GM23338 (cell line): ENCODE data around the gene ESR2.

ENCODE experiments used
- CREB1 ChIP-seq: fragments of 250-450 bp; sonication (Bioruptor Pico); IDR thresholded peaks from 2 replicates; pipeline ENCODE4 v1.5.0; 2020; ENCODE audit warnings: low read depth, mild to moderate bottlenecking, moderate library complexity
- EZH2 ChIP-seq: fragments of 200-600 bp; sonication (generic); IDR thresholded peaks from one replicate; pipeline ENCODE4 v1.8.0; 2017; ENCODE audit warnings: antibody characterized with exemption, mild to moderate bottlenecking, low read depth; ENCODE audit not compliant: unreplicated experiment
- EZH2phosphoT487 ChIP-seq: fragments of 200-600 bp; sonication (generic); IDR thresholded peaks from one replicate; pipeline ENCODE4 v1.8.1; 2018; ENCODE audit warnings: antibody characterized with exemption; ENCODE audit not compliant: unreplicated experiment
- JUNB ChIP-seq: IDR thresholded peaks from one replicate; pipeline ENCODE4 v1.6.1; 2016; ENCODE audit warnings: antibody characterized with exemption; ENCODE audit not compliant: unreplicated experiment
- NANOG ChIP-seq: IDR thresholded peaks from 2 replicates; pipeline ENCODE4 v1.6.1; 2016; ENCODE audit warnings: antibody characterized with exemption, borderline replicate concordance
- POLR2AphosphoS5 ChIP-seq: IDR thresholded peaks from 2 replicates; pipeline ENCODE4 v1.6.1; 2016; ENCODE audit warnings: antibody characterized with exemption, low read depth
- STAT1 ChIP-seq: IDR thresholded peaks from one replicate; pipeline ENCODE4 v1.6.1; 2016; ENCODE audit warnings: antibody characterized with exemption; ENCODE audit not compliant: unreplicated experiment
- ZNF114 ChIP-seq: fragments of 250-450 bp; sonication (Bioruptor Pico); IDR thresholded peaks from 2 replicates; pipeline ENCODE4 v1.5.0; 2020; ENCODE audit warnings: mild to moderate bottlenecking, moderate library complexity
- TF ChIP-seq, protein P1 (sequence below), 2 experiments: fragments of 200-600 bp in 1 of 2; sonication (generic) in 1 of 2; conservative IDR thresholded peaks; 2 replicates each; pipeline versions ENCODE4 v1.5.1 to v1.6.1; 2016 to 2017; ENCODE audit warnings: antibody characterized with exemption in 2 of 2, low read depth in 2 of 2, mild to moderate bottlenecking in 2 of 2, moderate library complexity in 1 of 2
- TF ChIP-seq, protein P2 (sequence below): IDR thresholded peaks from one replicate; pipeline ENCODE4 v1.6.1; 2018; ENCODE audit warnings: antibody characterized with exemption; ENCODE audit not compliant: unreplicated experiment
- TF ChIP-seq, protein P3 (sequence below): IDR thresholded peaks from 2 replicates; pipeline ENCODE4 v1.6.1; 2016; ENCODE audit warnings: antibody characterized with exemption
- TF ChIP-seq, protein P4 (sequence below): fragments of 250-450 bp; sonication (Bioruptor Pico); IDR thresholded peaks from 2 replicates; pipeline ENCODE4 v1.5.0; 2020; ENCODE audit warnings: mild to moderate bottlenecking, moderate library complexity

DNA sequence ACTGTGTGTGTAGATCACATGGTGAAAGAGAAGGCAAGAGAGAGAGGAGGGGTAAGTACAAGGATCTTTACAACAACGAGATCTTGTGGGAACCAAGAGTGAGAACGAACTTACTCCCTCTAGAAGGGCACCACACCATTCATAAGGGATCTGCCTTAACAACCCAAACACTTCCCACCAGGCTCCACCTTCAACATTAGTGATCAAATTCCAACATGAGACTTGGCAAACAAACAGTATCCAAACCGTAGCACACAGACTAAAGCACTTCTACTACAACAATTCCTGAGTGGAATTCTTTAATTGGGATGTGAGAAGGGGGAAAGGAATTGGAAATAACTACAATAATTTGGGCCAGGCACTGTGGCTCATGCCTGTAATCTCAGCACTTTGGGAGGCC lies 35.0 kb upstream of the ESR2 start:
- TF ChIP-seq, protein P1, sequence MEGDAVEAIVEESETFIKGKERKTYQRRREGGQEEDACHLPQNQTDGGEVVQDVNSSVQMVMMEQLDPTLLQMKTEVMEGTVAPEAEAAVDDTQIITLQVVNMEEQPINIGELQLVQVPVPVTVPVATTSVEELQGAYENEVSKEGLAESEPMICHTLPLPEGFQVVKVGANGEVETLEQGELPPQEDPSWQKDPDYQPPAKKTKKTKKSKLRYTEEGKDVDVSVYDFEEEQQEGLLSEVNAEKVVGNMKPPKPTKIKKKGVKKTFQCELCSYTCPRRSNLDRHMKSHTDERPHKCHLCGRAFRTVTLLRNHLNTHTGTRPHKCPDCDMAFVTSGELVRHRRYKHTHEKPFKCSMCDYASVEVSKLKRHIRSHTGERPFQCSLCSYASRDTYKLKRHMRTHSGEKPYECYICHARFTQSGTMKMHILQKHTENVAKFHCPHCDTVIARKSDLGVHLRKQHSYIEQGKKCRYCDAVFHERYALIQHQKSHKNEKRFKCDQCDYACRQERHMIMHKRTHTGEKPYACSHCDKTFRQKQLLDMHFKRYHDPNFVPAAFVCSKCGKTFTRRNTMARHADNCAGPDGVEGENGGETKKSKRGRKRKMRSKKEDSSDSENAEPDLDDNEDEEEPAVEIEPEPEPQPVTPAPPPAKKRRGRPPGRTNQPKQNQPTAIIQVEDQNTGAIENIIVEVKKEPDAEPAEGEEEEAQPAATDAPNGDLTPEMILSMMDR (conservative IDR thresholded peaks at IDR 0.05; ENCODE audit: low read depth in 2 of 2), result no peak
- TF ChIP-seq EZH2phosphoT487, result no peak
- TF ChIP-seq POLR2AphosphoS5, result no peak
- TF ChIP-seq NANOG, result no peak
- TF ChIP-seq, protein P2, sequence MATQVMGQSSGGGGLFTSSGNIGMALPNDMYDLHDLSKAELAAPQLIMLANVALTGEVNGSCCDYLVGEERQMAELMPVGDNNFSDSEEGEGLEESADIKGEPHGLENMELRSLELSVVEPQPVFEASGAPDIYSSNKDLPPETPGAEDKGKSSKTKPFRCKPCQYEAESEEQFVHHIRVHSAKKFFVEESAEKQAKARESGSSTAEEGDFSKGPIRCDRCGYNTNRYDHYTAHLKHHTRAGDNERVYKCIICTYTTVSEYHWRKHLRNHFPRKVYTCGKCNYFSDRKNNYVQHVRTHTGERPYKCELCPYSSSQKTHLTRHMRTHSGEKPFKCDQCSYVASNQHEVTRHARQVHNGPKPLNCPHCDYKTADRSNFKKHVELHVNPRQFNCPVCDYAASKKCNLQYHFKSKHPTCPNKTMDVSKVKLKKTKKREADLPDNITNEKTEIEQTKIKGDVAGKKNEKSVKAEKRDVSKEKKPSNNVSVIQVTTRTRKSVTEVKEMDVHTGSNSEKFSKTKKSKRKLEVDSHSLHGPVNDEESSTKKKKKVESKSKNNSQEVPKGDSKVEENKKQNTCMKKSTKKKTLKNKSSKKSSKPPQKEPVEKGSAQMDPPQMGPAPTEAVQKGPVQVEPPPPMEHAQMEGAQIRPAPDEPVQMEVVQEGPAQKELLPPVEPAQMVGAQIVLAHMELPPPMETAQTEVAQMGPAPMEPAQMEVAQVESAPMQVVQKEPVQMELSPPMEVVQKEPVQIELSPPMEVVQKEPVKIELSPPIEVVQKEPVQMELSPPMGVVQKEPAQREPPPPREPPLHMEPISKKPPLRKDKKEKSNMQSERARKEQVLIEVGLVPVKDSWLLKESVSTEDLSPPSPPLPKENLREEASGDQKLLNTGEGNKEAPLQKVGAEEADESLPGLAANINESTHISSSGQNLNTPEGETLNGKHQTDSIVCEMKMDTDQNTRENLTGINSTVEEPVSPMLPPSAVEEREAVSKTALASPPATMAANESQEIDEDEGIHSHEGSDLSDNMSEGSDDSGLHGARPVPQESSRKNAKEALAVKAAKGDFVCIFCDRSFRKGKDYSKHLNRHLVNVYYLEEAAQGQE, result no peak
- no peak for TF ChIP-seq EZH2
- no peak for TF ChIP-seq CREB1 (CRISPR knock-in tag)
- TF ChIP-seq, protein P3, sequence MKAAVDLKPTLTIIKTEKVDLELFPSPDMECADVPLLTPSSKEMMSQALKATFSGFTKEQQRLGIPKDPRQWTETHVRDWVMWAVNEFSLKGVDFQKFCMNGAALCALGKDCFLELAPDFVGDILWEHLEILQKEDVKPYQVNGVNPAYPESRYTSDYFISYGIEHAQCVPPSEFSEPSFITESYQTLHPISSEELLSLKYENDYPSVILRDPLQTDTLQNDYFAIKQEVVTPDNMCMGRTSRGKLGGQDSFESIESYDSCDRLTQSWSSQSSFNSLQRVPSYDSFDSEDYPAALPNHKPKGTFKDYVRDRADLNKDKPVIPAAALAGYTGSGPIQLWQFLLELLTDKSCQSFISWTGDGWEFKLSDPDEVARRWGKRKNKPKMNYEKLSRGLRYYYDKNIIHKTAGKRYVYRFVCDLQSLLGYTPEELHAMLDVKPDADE, result no peak
- no peak for TF ChIP-seq JUNB
- TF ChIP-seq STAT1, result no peak
- TF ChIP-seq, protein P4, sequence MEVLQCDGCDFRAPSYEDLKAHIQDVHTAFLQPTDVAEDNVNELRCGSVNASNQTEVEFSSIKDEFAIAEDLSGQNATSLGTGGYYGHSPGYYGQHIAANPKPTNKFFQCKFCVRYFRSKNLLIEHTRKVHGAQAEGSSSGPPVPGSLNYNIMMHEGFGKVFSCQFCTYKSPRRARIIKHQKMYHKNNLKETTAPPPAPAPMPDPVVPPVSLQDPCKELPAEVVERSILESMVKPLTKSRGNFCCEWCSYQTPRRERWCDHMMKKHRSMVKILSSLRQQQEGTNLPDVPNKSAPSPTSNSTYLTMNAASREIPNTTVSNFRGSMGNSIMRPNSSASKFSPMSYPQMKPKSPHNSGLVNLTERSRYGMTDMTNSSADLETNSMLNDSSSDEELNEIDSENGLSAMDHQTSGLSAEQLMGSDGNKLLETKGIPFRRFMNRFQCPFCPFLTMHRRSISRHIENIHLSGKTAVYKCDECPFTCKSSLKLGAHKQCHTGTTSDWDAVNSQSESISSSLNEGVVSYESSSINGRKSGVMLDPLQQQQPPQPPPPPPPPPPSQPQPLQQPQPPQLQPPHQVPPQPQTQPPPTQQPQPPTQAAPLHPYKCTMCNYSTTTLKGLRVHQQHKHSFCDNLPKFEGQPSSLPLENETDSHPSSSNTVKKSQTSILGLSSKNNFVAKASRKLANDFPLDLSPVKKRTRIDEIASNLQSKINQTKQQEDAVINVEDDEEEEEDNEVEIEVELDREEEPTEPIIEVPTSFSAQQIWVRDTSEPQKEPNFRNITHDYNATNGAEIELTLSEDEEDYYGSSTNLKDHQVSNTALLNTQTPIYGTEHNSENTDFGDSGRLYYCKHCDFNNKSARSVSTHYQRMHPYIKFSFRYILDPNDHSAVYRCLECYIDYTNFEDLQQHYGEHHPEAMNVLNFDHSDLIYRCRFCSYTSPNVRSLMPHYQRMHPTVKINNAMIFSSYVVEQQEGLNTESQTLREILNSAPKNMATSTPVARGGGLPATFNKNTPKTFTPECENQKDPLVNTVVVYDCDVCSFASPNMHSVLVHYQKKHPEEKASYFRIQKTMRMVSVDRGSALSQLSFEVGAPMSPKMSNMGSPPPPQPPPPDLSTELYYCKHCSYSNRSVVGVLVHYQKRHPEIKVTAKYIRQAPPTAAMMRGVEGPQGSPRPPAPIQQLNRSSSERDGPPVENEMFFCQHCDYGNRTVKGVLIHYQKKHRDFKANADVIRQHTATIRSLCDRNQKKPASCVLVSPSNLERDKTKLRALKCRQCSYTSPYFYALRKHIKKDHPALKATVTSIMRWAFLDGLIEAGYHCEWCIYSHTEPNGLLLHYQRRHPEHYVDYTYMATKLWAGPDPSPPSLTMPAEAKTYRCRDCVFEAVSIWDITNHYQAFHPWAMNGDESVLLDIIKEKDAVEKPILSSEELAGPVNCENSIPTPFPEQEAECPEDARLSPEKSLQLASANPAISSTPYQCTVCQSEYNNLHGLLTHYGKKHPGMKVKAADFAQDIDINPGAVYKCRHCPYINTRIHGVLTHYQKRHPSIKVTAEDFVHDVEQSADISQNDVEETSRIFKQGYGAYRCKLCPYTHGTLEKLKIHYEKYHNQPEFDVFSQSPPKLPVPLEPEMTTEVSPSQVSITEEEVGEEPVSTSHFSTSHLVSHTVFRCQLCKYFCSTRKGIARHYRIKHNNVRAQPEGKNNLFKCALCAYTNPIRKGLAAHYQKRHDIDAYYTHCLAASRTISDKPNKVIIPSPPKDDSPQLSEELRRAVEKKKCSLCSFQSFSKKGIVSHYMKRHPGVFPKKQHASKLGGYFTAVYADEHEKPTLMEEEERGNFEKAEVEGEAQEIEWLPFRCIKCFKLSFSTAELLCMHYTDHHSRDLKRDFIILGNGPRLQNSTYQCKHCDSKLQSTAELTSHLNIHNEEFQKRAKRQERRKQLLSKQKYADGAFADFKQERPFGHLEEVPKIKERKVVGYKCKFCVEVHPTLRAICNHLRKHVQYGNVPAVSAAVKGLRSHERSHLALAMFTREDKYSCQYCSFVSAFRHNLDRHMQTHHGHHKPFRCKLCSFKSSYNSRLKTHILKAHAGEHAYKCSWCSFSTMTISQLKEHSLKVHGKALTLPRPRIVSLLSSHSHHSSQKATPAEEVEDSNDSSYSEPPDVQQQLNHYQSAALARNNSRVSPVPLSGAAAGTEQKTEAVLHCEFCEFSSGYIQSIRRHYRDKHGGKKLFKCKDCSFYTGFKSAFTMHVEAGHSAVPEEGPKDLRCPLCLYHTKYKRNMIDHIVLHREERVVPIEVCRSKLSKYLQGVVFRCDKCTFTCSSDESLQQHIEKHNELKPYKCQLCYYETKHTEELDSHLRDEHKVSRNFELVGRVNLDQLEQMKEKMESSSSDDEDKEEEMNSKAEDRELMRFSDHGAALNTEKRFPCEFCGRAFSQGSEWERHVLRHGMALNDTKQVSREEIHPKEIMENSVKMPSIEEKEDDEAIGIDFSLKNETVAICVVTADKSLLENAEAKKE (CRISPR knock-in tag), result no peak
- no peak for TF ChIP-seq ZNF114
